Gastrocnemius medialis (tissue), 4 donors: ENCODE results near the gene AQP12B. TPM values are rescaled to one million over a fixed set of nuclear protein-coding genes. Genes with fewer than 3 reads are reported as not detected.

Experiments used
- ATAC-seq, 2 donors: fragments of 150-250 bp; one replicate each; pipeline ENCODE4 v1.9.1; 2016
- DNase-seq, 2 donors: peaks; one replicate each; pipeline ENCODE4 v3.0.0-alpha.2; 2019
- H3K27ac ChIP-seq, 4 donors: fragments of 200-600 bp; sonication (generic); 1 replicate in 1 of 4; 2 replicates in 3 of 4; pipeline ENCODE4 v1.5.1; 2016 to 2018; ENCODE audit warnings: mild to moderate bottlenecking in 2 of 4, moderate library complexity in 1 of 4
- H3K27me3 ChIP-seq, 3 donors: fragments of 200-600 bp; sonication (generic) in 2 of 3; 1 replicate in 1 of 3; 2 replicates in 2 of 3; pipeline versions ENCODE4 v1.5.1 to v1.6.0; 2016 to 2019; ENCODE audit warnings: mild to moderate bottlenecking in 1 of 3, moderate library complexity in 1 of 3
- H3K36me3 ChIP-seq, 2 donors: fragments of 200-600 bp; sonication (generic) in 1 of 2; one replicate each; pipeline ENCODE4 v1.5.1; 2017 to 2018
- H3K4me1 ChIP-seq, 2 donors: fragments of 200-600 bp; sonication (generic) in 1 of 2; one replicate each; pipeline ENCODE4 v1.5.1; 2016 to 2017; ENCODE audit warnings: mild to moderate bottlenecking in 2 of 2
- H3K4me3 ChIP-seq, 4 donors: fragments of 200-600 bp; sonication (generic) in 3 of 4; 1 replicate in 1 of 4; 2 replicates in 3 of 4; pipeline ENCODE4 v1.5.1; 2016 to 2019; ENCODE audit warnings: mild to moderate bottlenecking in 2 of 4
- H3K9me3 ChIP-seq, 3 donors: fragments of 200-600 bp; sonication (generic) in 2 of 3; 1 replicate in 1 of 3; 2 replicates in 2 of 3; pipeline ENCODE4 v1.5.1; 2016 to 2019
- CTCF ChIP-seq, 5 experiments: fragments of 450-650 bp in 3 of 5; fragments of 200-600 bp in 2 of 5; sonication (generic) in 2 of 5; IDR thresholded peaks in 4 of 5; conservative IDR thresholded peaks in 1 of 5; 1 replicate in 4 of 5; 2 replicates in 1 of 5; pipeline ENCODE4 v1.5.1; 2016 to 2019; ENCODE audit warnings: antibody characterized with exemption in 5 of 5, mild to moderate bottlenecking in 3 of 5, moderate library complexity in 3 of 5
- POLR2A ChIP-seq, 2 donors: fragments of 450-650 bp; IDR thresholded peaks; one replicate each; pipeline ENCODE4 v1.6.1; 2017; ENCODE audit warnings: antibody characterized with exemption in 2 of 2, mild to moderate bottlenecking in 2 of 2, moderate library complexity in 2 of 2
- in situ Hi-C, 4 donors: fragments of 200-750 bp; cut with MboI; loops; one replicate each; pipeline versions ENCODE4 v1.15.0 to v1.8.0; 2017; ENCODE audit warnings: low sequenced_read_pairs in 4 of 4
- intact Hi-C: fragments of 100-400 bp; cut with DNase I; formaldehyde crosslinking; loops from one replicate; pipeline ENCODE4 v1.15.1; 2023; ENCODE audit warnings: low total_unique reads
- total RNA-seq, 4 donors: library from RNA; depleted of rRNA; stranded (reverse); fragments of >200 nt; gene quantifications; one replicate each; pipeline versions ENCODE4 v1.1.0 to v1.2.3, GENCODE V29; 2016

AQP12B gene
- total RNA-seq, 4 donors from 2014 or later, result not detected

- peak in 1 of 2 donors; percentile 7 for DNase-seq
- H3K27me3 ChIP-seq, result peaks cover 0 to 3% (median 0%) of the 10 kb centered on the region in 3 donors
- no peak overlapping the region for H3K4me3 ChIP-seq
- intact Hi-C loops (no loop called here), in situ Hi-C loops (no loop called here)
- H3K36me3 ChIP-seq, result no peaks in the 10 kb centered on the region
- no peaks in the 10 kb centered on the region for H3K9me3 ChIP-seq
- H3K4me1 ChIP-seq, result no peaks in the 10 kb centered on the region
- TF ChIP-seq CTCF (IDR thresholded peaks at IDR 0.05 in 4 of 5, conservative IDR thresholded peaks at IDR 0.05 in 1 of 5) (no peak), POLR2A (IDR thresholded peaks at IDR 0.05) (no peak)
- ATAC-seq, result no peak
- H3K27ac ChIP-seq, result no peak overlapping the region
Measured at GRCh38 chr2:240630771-240631547, 51.7 kb downstream of the AQP12B start.

- peak in 1 of 2 donors; percentile 11 for DNase-seq
- Histone ChIP-seq H3K27me3 (peaks cover 0 to 3% (median 0%) of the 10 kb centered on the region in 3 donors), H3K9me3 (no peaks in the 10 kb centered on the region), H3K36me3 (no peaks in the 10 kb centered on the region), H3K27ac (no peak overlapping the region), H3K4me1 (no peaks in the 10 kb centered on the region), H3K4me3 (no peak overlapping the region)
- TF ChIP-seq CTCF (IDR thresholded peaks at IDR 0.05 in 4 of 5, conservative IDR thresholded peaks at IDR 0.05 in 1 of 5) (no peak), POLR2A (IDR thresholded peaks at IDR 0.05) (no peak)
- ATAC-seq, result no peak
- in situ Hi-C loops, result no loop called here
- intact Hi-C loops, result no loop called here
Measured at GRCh38 chr2:240629968-240630770, 52.5 kb downstream of the AQP12B start.

GRCh38 chr2:240629619-240629967 lies 53.1 kb downstream of the AQP12B start:
- Histone ChIP-seq H3K27me3 (no peaks in the 10 kb centered on the region), H3K4me1 (no peaks in the 10 kb centered on the region), H3K36me3 (no peaks in the 10 kb centered on the region), H3K27ac (no peak overlapping the region), H3K9me3 (no peaks in the 10 kb centered on the region), H3K4me3 (no peak overlapping the region)
- in situ Hi-C loops (no loop called here), intact Hi-C loops (no loop called here)
- TF ChIP-seq CTCF (IDR thresholded peaks at IDR 0.05 in 4 of 5, conservative IDR thresholded peaks at IDR 0.05 in 1 of 5) (no peak), POLR2A (IDR thresholded peaks at IDR 0.05) (no peak)
- DNase-seq (no peak), ATAC-seq (no peak)

GRCh38 chr2:240628808-240629618 lies 53.7 kb downstream of the AQP12B start:
- Histone ChIP-seq H3K27me3 (no peaks in the 10 kb centered on the region), H3K27ac (no peak overlapping the region), H3K4me3 (no peak overlapping the region), H3K4me1 (no peaks in the 10 kb centered on the region), H3K36me3 (no peaks in the 10 kb centered on the region), H3K9me3 (no peaks in the 10 kb centered on the region)
- ATAC-seq (no peak), DNase-seq (peak in 1 of 2 donors; percentile 6)
- in situ Hi-C loops (no loop called here), intact Hi-C loops (no loop called here)
- TF ChIP-seq POLR2A (IDR thresholded peaks at IDR 0.05) (no peak), CTCF (IDR thresholded peaks at IDR 0.05 in 4 of 5, conservative IDR thresholded peaks at IDR 0.05 in 1 of 5) (no peak)
